Astrocyte (in vitro differentiated cells and primary cell): ENCODE measurements around the gene CPEB2.

ENCODE experiments used
- CTCF ChIP-seq: IDR thresholded peaks from 2 replicates; pipeline ENCODE4 v1.5.1; 2011; ENCODE audit warnings: low read depth, mild to moderate bottlenecking, inconsistent platforms, low read length, moderate library complexity; ENCODE audit not compliant: insufficient read depth
- EZH2 ChIP-seq: IDR thresholded peaks from 2 replicates; pipeline ENCODE4 v1.6.1; 2012; ENCODE audit warnings: mild to moderate bottlenecking, low read length, inconsistent platforms; ENCODE audit not compliant: insufficient read depth

GRCh38 chr4:15021311-15021710, 19.0 kb downstream of the CPEB2 start:
- TF ChIP-seq CTCF: no peak
- TF ChIP-seq EZH2: no peak
